Lower leg skin (tissue), 4 donors: ENCODE measurements around the gene LAPTM4A. TPM values are rescaled to one million over a fixed set of nuclear protein-coding genes. Genes with fewer than 3 reads are reported as not detected.

Experiments used
- DNase-seq, 2 donors: peaks; one replicate each; pipeline ENCODE4 v3.0.0-alpha.2; 2019; ENCODE audit warnings: low spot score in 2 of 2
- H3K4me3 ChIP-seq: fragments of 200-600 bp; sonication (generic); 2 replicates; pipeline ENCODE4 v1.5.1; 2017; ENCODE audit warnings: mild to moderate bottlenecking, low read depth; ENCODE audit not compliant: poor library complexity, severe bottlenecking
- POLR2A ChIP-seq, 2 donors: fragments of 450-650 bp; IDR thresholded peaks; one replicate each; pipeline ENCODE4 v1.6.1; 2016 to 2017; ENCODE audit warnings: antibody characterized with exemption in 2 of 2, mild to moderate bottlenecking in 1 of 2, moderate library complexity in 1 of 2
- WGBS, 2 donors: methylation state at CpG; one replicate each; pipeline ENCODE4 v1.1.5; 2018; 5-methylcytosine and 5-hydroxymethylcytosine counted together
- intact Hi-C: fragments of 100-400 bp; cut with DNase I; formaldehyde crosslinking; loops from one replicate; pipeline ENCODE4 v1.15.0; 2023; ENCODE audit warnings: low total_unique reads
- total RNA-seq, 4 donors: library from RNA; depleted of rRNA; stranded (reverse); fragments of >200 nt; gene quantifications; one replicate each; pipeline ENCODE4 v1.1.0, GENCODE V29; 2016
- TF ChIP-seq, protein P1 (sequence below), 3 donors: fragments of 450-650 bp; IDR thresholded peaks; one replicate each; pipeline ENCODE4 v1.5.1; 2016; ENCODE audit warnings: antibody characterized with exemption in 3 of 3, mild to moderate bottlenecking in 3 of 3, moderate library complexity in 2 of 3

The LAPTM4A gene
- total RNA-seq, 4 donors from 2014 or later: 102 to 139 (median 119) TPM

DNA sequence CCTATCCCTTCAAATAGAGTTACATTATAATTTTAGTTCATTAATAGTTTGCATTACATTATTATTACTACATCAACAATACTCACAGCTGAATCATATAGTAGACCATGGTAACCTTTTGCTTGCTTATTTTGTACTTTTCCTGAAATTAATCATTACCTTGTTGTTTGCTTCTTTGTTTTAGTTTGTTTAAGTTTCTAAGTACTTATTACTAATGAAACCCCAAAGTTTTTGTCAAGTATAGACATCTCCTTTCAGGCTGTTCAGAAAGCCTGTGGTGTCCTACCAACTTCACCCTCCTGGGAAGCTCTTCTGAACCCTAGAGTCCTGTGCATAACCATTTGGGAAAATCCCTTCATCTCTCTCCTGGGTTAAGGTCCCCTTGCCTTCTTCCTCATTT is 43.5 kb upstream of the LAPTM4A start:
- intact Hi-C loops: loop anchor here (5.0 kb wide), 2 partner anchors 83 to 138 kb away; partner anchors contain the start of gene MATN3
- no peak for DNase-seq

DNA sequence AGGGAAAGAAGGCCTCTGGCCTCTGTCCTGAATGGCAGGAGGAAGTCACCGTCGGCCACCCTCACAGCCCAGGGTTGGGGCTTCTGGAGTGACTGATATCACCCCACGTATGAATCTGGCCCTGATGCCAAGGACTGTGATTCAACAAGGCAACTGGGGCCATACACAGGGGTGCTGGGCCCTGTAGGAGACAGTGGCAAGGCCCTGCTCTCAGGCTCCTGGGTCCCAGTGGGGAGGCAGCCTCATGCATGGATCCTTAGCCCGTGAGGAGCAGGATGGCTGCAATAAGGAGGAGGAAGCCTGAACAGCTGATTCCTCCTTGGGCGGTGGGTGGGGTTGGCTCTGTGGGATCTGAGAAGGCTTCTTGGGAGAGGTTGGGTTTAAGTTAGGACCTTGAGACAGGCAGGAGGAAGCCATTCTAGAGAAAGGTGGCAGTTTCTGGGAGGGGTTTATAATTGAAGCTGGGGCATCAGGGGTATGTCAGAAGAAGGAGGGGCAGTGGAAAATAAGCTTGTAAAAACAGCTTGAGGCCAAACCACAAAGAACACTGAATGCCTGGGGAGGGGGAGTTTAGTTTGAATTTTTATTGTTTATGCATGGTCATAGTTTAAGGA is 42.8 kb upstream of the LAPTM4A start:
- intact Hi-C loops: no loop called here
- DNase-seq: no peak
- TF ChIP-seq, protein P1, sequence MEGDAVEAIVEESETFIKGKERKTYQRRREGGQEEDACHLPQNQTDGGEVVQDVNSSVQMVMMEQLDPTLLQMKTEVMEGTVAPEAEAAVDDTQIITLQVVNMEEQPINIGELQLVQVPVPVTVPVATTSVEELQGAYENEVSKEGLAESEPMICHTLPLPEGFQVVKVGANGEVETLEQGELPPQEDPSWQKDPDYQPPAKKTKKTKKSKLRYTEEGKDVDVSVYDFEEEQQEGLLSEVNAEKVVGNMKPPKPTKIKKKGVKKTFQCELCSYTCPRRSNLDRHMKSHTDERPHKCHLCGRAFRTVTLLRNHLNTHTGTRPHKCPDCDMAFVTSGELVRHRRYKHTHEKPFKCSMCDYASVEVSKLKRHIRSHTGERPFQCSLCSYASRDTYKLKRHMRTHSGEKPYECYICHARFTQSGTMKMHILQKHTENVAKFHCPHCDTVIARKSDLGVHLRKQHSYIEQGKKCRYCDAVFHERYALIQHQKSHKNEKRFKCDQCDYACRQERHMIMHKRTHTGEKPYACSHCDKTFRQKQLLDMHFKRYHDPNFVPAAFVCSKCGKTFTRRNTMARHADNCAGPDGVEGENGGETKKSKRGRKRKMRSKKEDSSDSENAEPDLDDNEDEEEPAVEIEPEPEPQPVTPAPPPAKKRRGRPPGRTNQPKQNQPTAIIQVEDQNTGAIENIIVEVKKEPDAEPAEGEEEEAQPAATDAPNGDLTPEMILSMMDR (IDR thresholded peaks at IDR 0.05): no peak
- no peak for TF ChIP-seq POLR2A (IDR thresholded peaks at IDR 0.05)
- H3K4me3 ChIP-seq: no peak overlapping the region
- whole genome bisulfite sequencing, 2 donors: 65 to 78% methylated on average over 5 of the region's 5 CpGs

More for the DNA sequence above, 43.5 kb upstream of the LAPTM4A start:
- no peak overlapping the region for H3K4me3 ChIP-seq
- TF ChIP-seq POLR2A (IDR thresholded peaks at IDR 0.05): no peak
- TF ChIP-seq, protein P1 (IDR thresholded peaks at IDR 0.05): no peak

DNA sequence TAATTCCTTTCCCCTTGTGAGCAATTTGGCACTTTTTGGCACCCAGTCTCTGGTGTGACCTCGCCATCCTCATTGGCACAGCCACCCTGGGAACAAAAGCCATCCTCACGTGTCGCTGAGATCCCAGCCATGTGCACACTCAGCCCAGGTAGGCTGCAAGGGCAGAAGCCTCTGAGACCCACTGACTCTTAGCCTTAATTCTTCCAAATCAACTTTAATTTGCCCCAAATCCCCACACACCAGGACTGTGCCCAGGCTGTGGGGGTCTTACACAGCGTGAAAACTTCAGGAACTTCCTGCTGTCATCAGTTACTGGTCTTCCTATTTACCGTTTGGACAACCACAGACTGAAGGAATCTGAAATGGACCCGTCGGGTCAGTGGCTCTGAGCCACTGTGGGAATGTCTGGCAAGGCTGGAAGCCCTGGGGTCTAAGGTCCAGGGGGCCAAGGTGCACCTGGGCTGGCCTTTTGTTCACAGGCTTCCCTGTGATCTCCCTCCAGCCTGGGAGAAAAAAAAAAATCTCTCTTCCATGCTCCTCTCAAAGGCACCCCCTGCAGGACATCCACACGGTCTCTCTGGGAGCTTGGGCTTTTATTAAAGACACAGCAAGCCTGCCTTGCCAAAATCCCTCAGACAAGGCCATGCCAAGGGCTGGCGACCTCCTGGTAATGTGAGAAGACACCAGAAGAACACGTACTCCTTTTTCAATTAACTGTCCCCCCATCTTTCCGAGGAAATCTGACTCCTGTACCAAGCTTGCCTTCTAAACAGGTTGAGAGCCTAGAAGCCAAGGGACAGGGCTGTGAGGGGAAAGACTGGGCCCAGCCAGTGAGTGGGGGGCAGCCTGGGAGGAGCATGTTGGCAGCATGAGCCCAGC is 42.1 kb upstream of the LAPTM4A start:
- intact Hi-C loops: no loop called here
- TF ChIP-seq, protein P1 (IDR thresholded peaks at IDR 0.05): no peak
- TF ChIP-seq POLR2A (IDR thresholded peaks at IDR 0.05): no peak
- no peak for DNase-seq
- WGBS, 2 donors: 49 to 56% methylated on average over 11 of the region's 11 CpGs
- H3K4me3 ChIP-seq: no peak overlapping the region

DNA sequence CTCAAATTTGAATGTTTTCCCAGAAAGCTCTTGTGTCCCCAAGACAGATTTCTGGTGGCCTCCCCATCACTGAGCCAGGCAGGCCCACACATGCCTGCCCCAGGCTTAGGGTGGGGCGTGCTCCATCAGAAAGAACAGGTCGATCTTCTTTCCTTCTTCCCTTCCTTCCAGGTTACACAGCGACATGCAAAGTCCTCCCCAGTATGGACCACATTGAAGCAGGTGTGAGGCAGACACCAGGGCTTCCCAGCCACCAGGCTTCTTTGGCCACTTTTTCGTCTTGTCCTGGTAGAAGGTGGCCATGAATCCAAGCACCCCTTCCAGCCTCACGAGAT is 41.4 kb upstream of the LAPTM4A start:
- intact Hi-C loops: no loop called here

DNA sequence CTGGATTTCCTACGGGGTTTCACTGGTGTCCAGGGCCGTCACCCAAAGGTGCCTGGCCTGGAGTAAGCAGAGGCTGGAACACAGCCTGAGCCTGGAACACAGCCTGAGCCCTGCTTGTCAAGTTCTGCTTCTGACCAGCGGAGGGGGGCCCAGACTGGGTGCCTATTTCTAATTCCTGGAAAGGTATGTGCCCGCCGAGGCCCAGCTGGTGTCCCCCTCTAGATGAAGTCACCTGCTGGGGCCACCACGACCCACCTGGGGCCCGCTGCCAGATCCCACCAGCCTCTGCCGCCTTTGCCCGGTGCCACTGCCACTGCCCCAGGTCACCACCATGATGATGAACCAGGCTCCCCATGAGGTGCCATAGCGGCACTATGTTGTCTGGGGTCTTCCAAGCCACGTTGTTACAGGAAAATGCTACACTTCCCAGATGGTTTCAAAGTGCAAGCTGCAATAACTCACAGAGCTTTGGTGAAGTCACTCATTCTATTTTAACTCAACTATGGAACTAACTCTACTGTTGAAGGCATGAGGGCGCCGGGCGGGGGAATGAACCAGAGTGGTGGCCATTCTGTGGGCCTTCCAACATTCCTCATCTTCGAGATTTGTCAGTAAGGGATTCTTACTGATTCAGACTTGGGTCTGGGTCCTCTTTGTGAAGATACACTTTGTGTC is 40.9 kb upstream of the LAPTM4A start:
- TF ChIP-seq POLR2A (IDR thresholded peaks at IDR 0.05): no peak
- TF ChIP-seq, protein P1 (IDR thresholded peaks at IDR 0.05): no peak
- WGBS, 2 donors: 72 to 75% methylated on average over 15 of the region's 15 CpGs
- no peak overlapping the region for H3K4me3 ChIP-seq
- intact Hi-C loops: no loop called here
- no peak for DNase-seq

More for the DNA sequence above, 41.4 kb upstream of the LAPTM4A start:
- WGBS, 2 donors: 65 to 68% methylated on average over 5 of the region's 5 CpGs
- H3K4me3 ChIP-seq: no peak overlapping the region
- TF ChIP-seq POLR2A (IDR thresholded peaks at IDR 0.05): no peak
- TF ChIP-seq, protein P1 (IDR thresholded peaks at IDR 0.05): no peak
- no peak for DNase-seq
